ENCODE measurements around the gene PTK6. TPM values are rescaled to one million over a fixed set of nuclear protein-coding genes. Genes with fewer than 3 reads are reported as not detected.

PTK6 gene
- total RNA-seq, 1 experiment from 2014 or later: 6.7 TPM

DNA sequence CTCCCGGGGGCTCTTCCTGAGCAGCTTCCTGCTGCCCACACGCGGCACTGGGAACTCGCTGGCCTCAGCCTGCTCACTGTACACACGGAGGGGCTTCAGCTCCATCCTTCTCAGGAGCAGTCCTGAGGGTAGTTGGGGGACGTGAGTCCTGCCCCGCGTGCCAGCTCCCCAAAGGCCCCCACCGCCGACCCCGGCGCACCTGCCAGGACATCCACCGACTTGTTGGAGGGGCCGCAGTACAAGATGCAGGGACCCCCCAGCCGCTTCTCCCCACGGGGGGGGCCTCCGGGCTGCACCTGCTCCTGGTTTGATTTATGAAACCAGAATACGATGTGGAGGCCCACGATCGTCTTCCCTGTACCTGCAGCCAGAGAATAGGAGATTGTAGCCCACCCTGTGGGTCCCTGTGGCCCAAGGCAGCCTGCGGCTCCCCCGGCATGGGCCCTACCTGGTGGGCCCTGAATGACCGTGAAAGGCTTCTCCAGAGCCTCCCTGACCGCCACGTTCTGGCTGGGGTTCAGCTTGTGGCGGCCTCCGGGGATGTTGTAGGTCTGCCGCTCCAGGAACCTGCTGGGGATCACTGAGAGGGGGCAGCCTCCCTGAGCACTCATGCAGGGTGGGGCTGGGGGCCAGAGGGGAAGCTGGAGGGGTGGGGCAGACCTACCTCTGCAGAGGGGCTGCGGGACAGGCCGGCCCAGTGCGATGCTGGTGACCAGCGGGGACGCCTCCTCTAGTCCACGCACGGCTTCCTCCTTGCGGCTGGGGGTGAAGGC is 24.6 kb upstream of the PTK6 start:
- TF ChIP-seq ZBTB33 (IDR thresholded peaks at IDR 0.05; ENCODE audit: extremely low read depth, insufficient replicate concordance, low read length) (no peak), ELF1 (IDR thresholded peaks at IDR 0.05; ENCODE audit: borderline replicate concordance, low read depth) (no peak), POLR2AphosphoS5 (IDR thresholded peaks at IDR 0.05; ENCODE audit: low read depth, low read length) (no peak), CEBPB (IDR thresholded peaks at IDR 0.05; ENCODE audit: low read depth) (no peak), TCF7L2 (IDR thresholded peaks at IDR 0.05; ENCODE audit: borderline replicate concordance, extremely low read depth, insufficient read depth, insufficient read length) (no peak), RAD21 (IDR thresholded peaks at IDR 0.05; ENCODE audit: low read depth) (no peak), JUND (IDR thresholded peaks at IDR 0.05) (no peak), POLR2A (IDR thresholded peaks at IDR 0.05; ENCODE audit: borderline replicate concordance, extremely low read depth, insufficient read depth, insufficient read length) (no peak), SIN3A (IDR thresholded peaks at IDR 0.05; ENCODE audit: low read depth) (no peak), ZNF274 (IDR thresholded peaks at IDR 0.05; ENCODE audit: low read depth, low read length) (no peak), REST (IDR thresholded peaks at IDR 0.05; ENCODE audit: low read depth) (no peak), YY1 (IDR thresholded peaks at IDR 0.05; ENCODE audit: extremely low read depth, insufficient replicate concordance, low read depth, low read length) (no peak), SP1 (IDR thresholded peaks at IDR 0.05; ENCODE audit: low read depth) (no peak), FOSL1 (IDR thresholded peaks at IDR 0.05; ENCODE audit: low read depth) (no peak), EZH2phosphoT487 (IDR thresholded peaks at IDR 0.05; ENCODE audit: borderline replicate concordance) (no peak)
- TF ChIP-seq, protein P1, sequence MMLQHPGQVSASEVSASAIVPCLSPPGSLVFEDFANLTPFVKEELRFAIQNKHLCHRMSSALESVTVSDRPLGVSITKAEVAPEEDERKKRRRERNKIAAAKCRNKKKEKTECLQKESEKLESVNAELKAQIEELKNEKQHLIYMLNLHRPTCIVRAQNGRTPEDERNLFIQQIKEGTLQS (IDR thresholded peaks at IDR 0.05): no peak
- Histone ChIP-seq H3K4me2 (ENCODE audit: low read length) (no peak overlapping the region), H3K4me3 (replicated peaks in 1 of 2; ENCODE audit: low read depth in 1 of 2, low read length in 2 of 2) (no peak overlapping the region), H3K36me3 (ENCODE audit: control insufficient read depth in 1 of 2, insufficient read depth in 2 of 2, low read length in 2 of 2) (no peaks in the 10 kb centered on the region; a peak in 3 of 4 replicates), H3K4me1 (ENCODE audit: control insufficient read depth in 1 of 2, insufficient read depth in 2 of 2, low read length in 2 of 2) (no peaks in the 10 kb centered on the region), H3K27ac (ENCODE audit: low read depth, low read length) (no peak overlapping the region), H4K20me1 (ENCODE audit: insufficient read depth) (no peaks in the 10 kb centered on the region), H3K9me2 (ENCODE audit: insufficient read depth) (no peaks in the 10 kb centered on the region), H3K9ac (ENCODE audit: low read length) (no peak overlapping the region), H2AFZ (ENCODE audit: low read depth, low read length, poor library complexity, severe bottlenecking) (no peak overlapping the region), H3K27me3 (ENCODE audit: insufficient read depth, low read length) (no peaks in the 10 kb centered on the region), H3K9me3 (ENCODE audit: control insufficient read depth in 1 of 2, insufficient read depth in 1 of 2, low read depth in 1 of 2, low read length in 2 of 2) (no peaks in the 10 kb centered on the region), H3K79me2 (ENCODE audit: insufficient read depth, low read length) (no peaks in the 10 kb centered on the region)
- no TSS peak for BruUV-seq (replicated peaks)
- no peak for ATAC-seq
- ChIA-PET RAD21 (ENCODE audit: low non-redundant PET in 1 of 2, low total read pairs in 2 of 2, uncharacterized antibody in 2 of 2, unreplicated experiment in 2 of 2) (no interaction called here), POLR2A (interaction anchor here (0.6 kb wide), 1 partner anchor 20 kb away, joined by 3 read pairs; no protein-coding TSS in a partner anchor), CTCF (no interaction called here)
- intact Hi-C loops (cut with micrococcal nuclease): no loop called here
- no peak for DNase-seq (ENCODE audit: low read depth, low spot score)

Measured in HCT116 (cell line).